CD14-positive monocyte (primary cell): ENCODE data around the gene OR5M11. TPM values are rescaled to one million over a fixed set of nuclear protein-coding genes. Genes with fewer than 3 reads are reported as not detected.

Source experiments
- DNase-seq, 3 donors: peaks; one replicate each; pipeline ENCODE4 v3.0.0-alpha.2; 2011 to 2022
- H2AFZ ChIP-seq: 2 replicates; pipeline ENCODE4 v1.6.0; 2012; ENCODE audit warnings: mild to moderate bottlenecking, low read depth, low read length, inconsistent platforms; ENCODE audit not compliant: insufficient read depth, poor library complexity, severe bottlenecking
- H3K27ac ChIP-seq, 2 donors: 1 replicate in 1 of 2; 2 replicates in 1 of 2; pipeline ENCODE4 v1.5.1; 2012 to 2013; ENCODE audit warnings: low read length in 2 of 2, control low read depth in 1 of 2, inconsistent platforms in 1 of 2, low read depth in 1 of 2, mild to moderate bottlenecking in 1 of 2
- H3K27me3 ChIP-seq, 2 donors: one replicate each; pipeline versions ENCODE4 v1.6.0 to v1.6.1; 2011 to 2013; ENCODE audit warnings: low read length in 2 of 2; ENCODE audit not compliant: control insufficient read depth in 2 of 2, insufficient read depth in 2 of 2
- H3K36me3 ChIP-seq, 2 donors: replicated peaks in 1 of 2; 1 replicate in 1 of 2; 2 replicates in 1 of 2; pipeline versions ENCODE4 v1.5.1 to v1.6.1; 2012 to 2013; ENCODE audit warnings: low read length in 2 of 2, control low read depth in 1 of 2, inconsistent platforms in 1 of 2, mild to moderate bottlenecking in 1 of 2; ENCODE audit not compliant: insufficient read depth in 2 of 2, control insufficient read depth in 1 of 2
- H3K4me1 ChIP-seq, 2 donors: 1 replicate in 1 of 2; 2 replicates in 1 of 2; pipeline versions ENCODE4 v1.5.1 to v1.6.1; 2012 to 2013; ENCODE audit warnings: low read length in 2 of 2, control low read depth in 1 of 2, inconsistent platforms in 1 of 2, mild to moderate bottlenecking in 1 of 2, moderate library complexity in 1 of 2; ENCODE audit not compliant: insufficient read depth in 2 of 2, control insufficient read depth in 1 of 2
- H3K4me2 ChIP-seq: replicated peaks from 2 replicates; pipeline ENCODE3; 2012; ENCODE audit warnings: low read length, moderate library complexity, mild to moderate bottlenecking; ENCODE audit not compliant: poor library complexity, severe bottlenecking; ENCODE audit errors: extremely low read depth
- H3K4me3 ChIP-seq, 3 experiments: fragments of 200-600 bp in 1 of 3; sonication (generic) in 1 of 3; replicated peaks in 1 of 3; 1 replicate in 2 of 3; 2 replicates in 1 of 3; pipeline ENCODE4 v1.5.1; 2011 to 2013; ENCODE audit warnings: low read length in 3 of 3, mild to moderate bottlenecking in 3 of 3, control low read depth in 2 of 3, low read depth in 2 of 3, inconsistent platforms in 1 of 3, moderate library complexity in 1 of 3
- H3K79me2 ChIP-seq: 2 replicates; pipeline ENCODE4 v1.6.0; 2012; ENCODE audit warnings: mild to moderate bottlenecking, control low read depth, inconsistent platforms, low read length, moderate library complexity; ENCODE audit not compliant: insufficient read depth
- H3K9ac ChIP-seq: 2 replicates; pipeline ENCODE4 v1.6.0; 2017; ENCODE audit warnings: low read length, mild to moderate bottlenecking; ENCODE audit not compliant: insufficient read depth, poor library complexity, severe bottlenecking
- H3K9me3 ChIP-seq, 2 donors: replicated peaks in 1 of 2; 1 replicate in 1 of 2; 2 replicates in 1 of 2; pipeline versions ENCODE4 v1.5.1 to v1.6.1; 2012 to 2013; ENCODE audit warnings: low read length in 2 of 2, control low read depth in 1 of 2; ENCODE audit not compliant: control insufficient read depth in 1 of 2, insufficient read depth in 1 of 2
- H4K20me1 ChIP-seq: 2 replicates; pipeline ENCODE4 v1.6.0; 2012; ENCODE audit warnings: mild to moderate bottlenecking, low read length, control low read depth, moderate library complexity; ENCODE audit not compliant: insufficient read depth
- H3K27ac Mint-ChIP-seq, 7 donors: one replicate each; pipeline ENCODE4 v1.8.0; 2020; ENCODE audit warnings: mild to moderate bottlenecking in 7 of 7, mixed read lengths in 7 of 7, moderate library complexity in 6 of 7, inconsistent platforms in 2 of 7
- H3K27me3 Mint-ChIP-seq, 3 donors: one replicate each; pipeline ENCODE4 v1.8.0; 2021 to 2022; ENCODE audit warnings: low read depth in 3 of 3, mild to moderate bottlenecking in 3 of 3, mixed read lengths in 3 of 3, moderate library complexity in 3 of 3, inconsistent platforms in 1 of 3
- H3K36me3 Mint-ChIP-seq, 2 donors: one replicate each; pipeline ENCODE4 v1.8.0; 2020; ENCODE audit warnings: mixed read lengths in 2 of 2, inconsistent platforms in 1 of 2, mild to moderate bottlenecking in 1 of 2
- H3K4me1 Mint-ChIP-seq: one replicate; pipeline ENCODE4 v1.8.0; 2020; ENCODE audit warnings: mild to moderate bottlenecking, mixed read lengths
- H3K4me3 Mint-ChIP-seq, 2 donors: one replicate each; pipeline ENCODE4 v1.8.0; 2020; ENCODE audit warnings: mild to moderate bottlenecking in 2 of 2, mixed read lengths in 2 of 2, moderate library complexity in 1 of 2
- H3K9me3 Mint-ChIP-seq, 7 donors: one replicate each; pipeline ENCODE4 v1.8.0; 2020 to 2022; ENCODE audit warnings: mixed read lengths in 7 of 7, mild to moderate bottlenecking in 6 of 7, moderate library complexity in 6 of 7, inconsistent platforms in 2 of 7
- WGBS: methylation state at CpG from one replicate; pipeline ENCODE4 v1.1.5; 2013; ENCODE audit warnings: missing lambda C conversion rate; ENCODE audit not compliant: insufficient coverage; 5-methylcytosine and 5-hydroxymethylcytosine counted together
- intact Hi-C, 2 donors: fragments of 100-400 bp; cut with micrococcal nuclease; formaldehyde crosslinking; loops; one replicate each; pipeline versions ENCODE4 v1.15.0 to v1.15.1; 2023
- polyA plus RNA-seq, 3 donors: library from polyadenylated mRNA; depleted of rRNA in 1 of 3; unstranded in 2 of 3; stranded (reverse) in 1 of 3; fragments of 300-500 nt in 2 of 3; fragments of >200 nt in 1 of 3; fragmentation: Illumina TruSeq in 2 of 3; gene quantifications; 1 replicate in 2 of 3; 2 replicates in 1 of 3; pipeline ENCODE4 v1.2.3, GENCODE V29; 2012 to 2021
- TF ChIP-seq, protein P1 (sequence below): fragments of 200-600 bp; IDR thresholded peaks from one replicate; pipeline ENCODE4 v1.8.0; 2022; ENCODE audit warnings: antibody characterized with exemption, mild to moderate bottlenecking

OR5M11 gene
- polyA plus RNA-seq, 3 donors, result not detected

DNA sequence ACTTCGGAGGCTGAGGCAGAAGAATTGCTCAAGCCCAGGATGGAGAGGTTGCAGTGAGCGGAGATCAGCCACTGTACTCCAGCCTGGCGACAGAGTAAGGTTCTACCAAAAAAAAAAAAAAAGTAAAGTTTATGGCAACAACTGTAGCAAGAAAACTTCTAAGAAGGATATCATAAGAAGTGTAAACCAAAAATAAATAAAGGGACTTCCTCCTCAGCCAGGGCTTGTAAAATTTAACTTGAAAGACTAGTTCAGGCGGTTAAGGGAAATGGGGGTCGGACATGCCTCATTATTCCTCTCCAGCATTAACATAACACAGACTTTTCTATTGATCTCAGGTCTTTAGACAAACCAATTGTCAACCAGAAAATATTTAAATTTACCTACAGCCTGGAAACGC lies 2.5 kb upstream of the OR5M11 start:
- no peaks in the 10 kb centered on the region for H3K27me3 Mint-ChIP-seq
- no peaks in the 10 kb centered on the region for H3K4me1 Mint-ChIP-seq
- H3K79me2 ChIP-seq, result no peaks in the 10 kb centered on the region
- H3K9ac ChIP-seq, result no peak overlapping the region
- no peaks in the 10 kb centered on the region for H3K36me3 ChIP-seq
- no peak overlapping the region for H3K4me2 ChIP-seq
- no peaks in the 10 kb centered on the region for H3K4me1 ChIP-seq
- peaks cover 17 to 19% of the 10 kb centered on the region in 2 donors for H3K9me3 ChIP-seq
- intact Hi-C loops, result no loop called here
- WGBS, result 96% methylated on average over 3 of the region's 6 CpGs
- H3K4me3 Mint-ChIP-seq, result no peak overlapping the region
- no peaks in the 10 kb centered on the region for H4K20me1 ChIP-seq
- TF ChIP-seq, protein P1, sequence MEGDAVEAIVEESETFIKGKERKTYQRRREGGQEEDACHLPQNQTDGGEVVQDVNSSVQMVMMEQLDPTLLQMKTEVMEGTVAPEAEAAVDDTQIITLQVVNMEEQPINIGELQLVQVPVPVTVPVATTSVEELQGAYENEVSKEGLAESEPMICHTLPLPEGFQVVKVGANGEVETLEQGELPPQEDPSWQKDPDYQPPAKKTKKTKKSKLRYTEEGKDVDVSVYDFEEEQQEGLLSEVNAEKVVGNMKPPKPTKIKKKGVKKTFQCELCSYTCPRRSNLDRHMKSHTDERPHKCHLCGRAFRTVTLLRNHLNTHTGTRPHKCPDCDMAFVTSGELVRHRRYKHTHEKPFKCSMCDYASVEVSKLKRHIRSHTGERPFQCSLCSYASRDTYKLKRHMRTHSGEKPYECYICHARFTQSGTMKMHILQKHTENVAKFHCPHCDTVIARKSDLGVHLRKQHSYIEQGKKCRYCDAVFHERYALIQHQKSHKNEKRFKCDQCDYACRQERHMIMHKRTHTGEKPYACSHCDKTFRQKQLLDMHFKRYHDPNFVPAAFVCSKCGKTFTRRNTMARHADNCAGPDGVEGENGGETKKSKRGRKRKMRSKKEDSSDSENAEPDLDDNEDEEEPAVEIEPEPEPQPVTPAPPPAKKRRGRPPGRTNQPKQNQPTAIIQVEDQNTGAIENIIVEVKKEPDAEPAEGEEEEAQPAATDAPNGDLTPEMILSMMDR, result no peak
- H3K4me3 ChIP-seq, result no peak overlapping the region
- no peak overlapping the region for H3K27ac ChIP-seq
- H3K9me3 Mint-ChIP-seq, result peaks cover 0 to 16% (median 2%) of the 10 kb centered on the region in 7 donors
- H3K27ac Mint-ChIP-seq, result no peak overlapping the region
- H3K27me3 ChIP-seq, result no peaks in the 10 kb centered on the region
- DNase-seq, result no peak
- no peak overlapping the region for H2AFZ ChIP-seq
- no peaks in the 10 kb centered on the region for H3K36me3 Mint-ChIP-seq

DNA sequence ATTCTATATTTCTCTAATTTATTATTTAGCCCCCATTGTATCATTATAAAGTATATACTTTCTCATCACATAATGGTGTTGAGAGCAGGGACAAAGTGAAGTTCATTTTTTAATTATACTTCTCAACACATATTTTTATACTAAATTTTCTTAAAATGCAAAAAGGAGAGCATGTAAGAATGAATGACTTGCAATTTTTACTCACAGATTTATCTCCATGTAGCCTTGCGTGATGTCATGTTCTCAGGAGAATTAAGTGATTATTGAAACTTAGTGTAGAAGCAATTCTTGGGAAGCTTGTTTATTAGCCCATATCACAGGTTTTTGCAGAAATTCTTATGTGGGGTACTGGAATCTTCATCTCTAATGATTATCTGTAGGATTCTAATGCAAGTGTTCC lies 682 bp upstream of the OR5M11 start:
- no peak overlapping the region for H3K9ac ChIP-seq
- no peaks in the 10 kb centered on the region for H3K27me3 ChIP-seq
- no peak for DNase-seq
- no peak overlapping the region for H3K27ac ChIP-seq
- H3K27me3 Mint-ChIP-seq, result no peaks in the 10 kb centered on the region
- no peak overlapping the region for H3K4me3 Mint-ChIP-seq
- no peak overlapping the region for H2AFZ ChIP-seq
- peaks cover 19 to 22% of the 10 kb centered on the region in 2 donors for H3K9me3 ChIP-seq
- no peak overlapping the region for H3K4me3 ChIP-seq
- no peaks in the 10 kb centered on the region for H3K79me2 ChIP-seq
- intact Hi-C loops, result no loop called here
- H3K4me2 ChIP-seq, result no peak overlapping the region
- no peak overlapping the region for H3K27ac Mint-ChIP-seq
- TF ChIP-seq, protein P1, result no peak
- no peaks in the 10 kb centered on the region for H3K36me3 Mint-ChIP-seq
- H3K36me3 ChIP-seq, result no peaks in the 10 kb centered on the region
- no peaks in the 10 kb centered on the region for H3K4me1 ChIP-seq
- H4K20me1 ChIP-seq, result no peaks in the 10 kb centered on the region
- no CpG with 5 or more reads among the region's 1 CpG for WGBS
- H3K4me1 Mint-ChIP-seq, result no peaks in the 10 kb centered on the region
- peaks cover 0 to 20% (median 2%) of the 10 kb centered on the region in 7 donors for H3K9me3 Mint-ChIP-seq
